ENCODE data around the gene CYP2A6. TPM values are rescaled to one million over a fixed set of nuclear protein-coding genes. Genes with fewer than 3 reads are reported as not detected.
"Not testable (repeated sequence)": the region's sequence is repeated elsewhere in the genome, so short reads cannot be mapped to it uniquely, and the experiment has no call there.

Gene CYP2A6, protein sequence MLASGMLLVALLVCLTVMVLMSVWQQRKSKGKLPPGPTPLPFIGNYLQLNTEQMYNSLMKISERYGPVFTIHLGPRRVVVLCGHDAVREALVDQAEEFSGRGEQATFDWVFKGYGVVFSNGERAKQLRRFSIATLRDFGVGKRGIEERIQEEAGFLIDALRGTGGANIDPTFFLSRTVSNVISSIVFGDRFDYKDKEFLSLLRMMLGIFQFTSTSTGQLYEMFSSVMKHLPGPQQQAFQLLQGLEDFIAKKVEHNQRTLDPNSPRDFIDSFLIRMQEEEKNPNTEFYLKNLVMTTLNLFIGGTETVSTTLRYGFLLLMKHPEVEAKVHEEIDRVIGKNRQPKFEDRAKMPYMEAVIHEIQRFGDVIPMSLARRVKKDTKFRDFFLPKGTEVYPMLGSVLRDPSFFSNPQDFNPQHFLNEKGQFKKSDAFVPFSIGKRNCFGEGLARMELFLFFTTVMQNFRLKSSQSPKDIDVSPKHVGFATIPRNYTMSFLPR
- under 1 TPM in 1 of 3 donors, not detected in 2; 0.14 TPM for polyA plus RNA-seq (ENCODE audit: insufficient read length in 3 of 3)

GRCh38 chr19:40850277-40850676 is at the start of gene CYP2A6:
TSS of gene CYP2A6 (minus strand) at chr19:40850447. CDS start at chr19:40850426, 21 bp downstream.
- DNase-seq (ENCODE audit: low read depth in 3 of 3, low spot score in 2 of 3) = not testable (repeated sequence)

DNA sequence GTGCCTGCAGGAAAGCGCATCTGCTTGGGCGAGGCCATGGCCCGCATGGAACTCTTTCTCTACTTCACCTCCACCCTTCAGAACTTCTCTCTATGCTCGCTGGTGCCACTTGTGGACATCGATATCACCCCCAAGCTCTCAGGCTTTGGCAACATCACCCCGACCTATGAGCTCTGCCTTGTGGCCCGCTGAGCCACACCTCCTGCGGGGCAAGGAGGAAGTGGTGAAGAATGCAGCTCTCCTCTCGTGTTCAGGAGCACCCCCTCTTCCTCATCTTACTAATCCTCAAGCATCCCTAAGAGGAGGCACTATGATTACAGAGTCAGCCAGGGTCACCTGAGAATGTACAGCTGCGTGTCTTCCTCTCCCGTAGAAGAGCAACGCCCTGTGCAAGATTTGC is 49.7 kb upstream of the CYP2A6 start:
- not testable (repeated sequence) for DNase-seq (ENCODE audit: low read depth in 3 of 3, low spot score in 2 of 3)

DNA sequence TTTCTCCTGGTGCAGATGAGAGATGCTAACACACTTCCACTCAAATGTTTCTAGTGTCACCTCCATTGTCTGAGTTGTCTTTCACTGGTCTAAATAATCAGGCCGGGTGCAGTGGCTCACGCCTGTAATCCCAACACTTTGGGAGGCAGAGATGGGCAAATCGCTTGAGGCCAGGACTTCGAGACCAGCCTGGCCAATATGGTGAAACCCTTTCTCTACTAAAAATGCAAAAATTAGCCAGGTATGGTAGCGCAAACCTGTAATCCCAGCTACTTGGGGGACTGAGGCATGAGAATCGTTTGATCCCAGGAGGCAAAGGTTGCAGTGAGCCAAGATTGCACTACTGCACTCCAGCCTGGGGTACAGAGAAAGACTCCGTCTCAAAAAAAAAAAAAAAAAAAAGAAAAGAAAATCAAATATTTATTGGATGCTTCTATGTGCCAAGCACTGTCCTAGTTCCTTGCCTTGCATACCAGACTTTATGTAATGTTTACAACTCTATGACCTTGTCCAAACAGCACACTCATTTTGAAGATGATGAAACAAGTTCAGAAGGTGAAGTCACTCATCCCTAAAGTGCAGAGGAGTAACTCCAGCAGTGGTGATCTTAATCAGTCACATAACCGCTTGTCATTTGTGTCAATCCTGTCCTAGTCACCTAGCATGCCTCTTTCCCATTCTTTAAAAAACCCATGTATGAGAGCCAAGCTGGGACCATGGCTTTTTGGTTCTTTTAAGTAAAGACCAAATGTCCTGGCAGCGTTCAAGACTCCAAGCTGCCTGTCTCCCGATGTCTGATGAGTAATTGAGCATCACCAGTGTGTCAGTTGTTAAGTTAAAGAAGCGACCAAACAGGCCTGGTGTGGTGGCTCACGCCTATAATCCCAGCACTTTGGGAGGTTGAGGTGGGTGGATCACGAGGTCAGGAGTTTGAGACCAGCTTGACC is 46.9 kb upstream of the CYP2A6 start:
- not testable (repeated sequence) for DNase-seq (ENCODE audit: low read depth in 3 of 3, low spot score in 2 of 3)

DNA sequence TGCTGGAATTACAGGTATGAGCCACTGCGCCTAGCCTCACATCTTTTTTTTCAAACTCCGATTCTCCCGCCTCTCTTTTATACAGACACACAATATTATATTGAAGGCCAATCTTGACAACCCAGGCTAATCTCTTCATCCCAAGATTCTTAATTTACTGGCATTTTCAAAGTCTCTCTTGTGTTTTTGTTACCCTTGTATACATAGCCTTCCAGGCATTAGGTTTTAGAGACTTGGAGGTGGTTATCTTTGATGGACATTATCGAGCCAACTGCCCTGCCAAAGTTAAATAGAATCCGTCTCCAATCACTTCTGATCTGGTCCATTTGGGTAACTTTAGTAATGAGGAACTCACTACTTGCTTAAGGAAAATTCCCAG is 46.2 kb upstream of the CYP2A6 start:
- no peak for DNase-seq (ENCODE audit: low read depth in 3 of 3, low spot score in 2 of 3)

DNA sequence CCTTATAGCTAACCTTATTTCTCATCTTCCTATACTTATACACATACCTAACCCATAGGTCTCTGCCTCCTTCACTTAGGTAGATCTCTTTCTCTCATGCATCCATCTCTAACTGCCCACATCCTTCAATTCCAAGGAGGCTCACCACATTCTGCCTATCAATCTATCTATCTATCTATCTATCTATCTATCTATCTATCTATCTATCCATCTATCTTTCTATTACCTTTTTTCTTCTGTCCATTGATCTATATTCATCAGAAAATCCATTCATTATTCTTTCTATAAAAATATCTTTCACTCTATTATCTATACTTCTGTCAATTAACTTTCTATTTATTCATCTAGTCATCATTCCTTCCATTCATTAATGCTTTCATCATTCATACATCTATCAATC is 42.9 kb upstream of the CYP2A6 start:
- DNase-seq (ENCODE audit: low read depth in 3 of 3, low spot score in 2 of 3) = no peak

GRCh38 chr19:40889366-40889765 is 39.1 kb upstream of the CYP2A6 start:
- no peak for DNase-seq (ENCODE audit: low read depth in 3 of 3, low spot score in 2 of 3)

DNA sequence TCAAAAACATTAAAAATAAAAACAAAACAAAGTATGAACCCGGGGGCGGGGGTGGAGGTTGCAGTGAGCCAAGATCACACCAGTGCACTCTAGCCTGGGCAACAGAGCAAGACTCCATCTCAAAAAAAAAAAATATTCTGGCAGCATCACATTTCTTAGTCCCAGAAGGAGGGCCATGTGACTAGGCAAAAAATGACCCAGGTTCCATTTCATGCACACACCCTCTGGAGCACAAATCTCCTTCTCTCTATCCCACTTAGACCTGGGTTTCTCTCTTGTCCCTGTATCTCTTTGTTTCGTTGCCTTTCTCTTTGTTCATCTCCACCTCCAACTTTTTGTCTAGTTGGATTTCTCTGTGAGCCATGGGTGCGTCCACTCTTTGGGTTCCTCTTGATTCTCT is 37.9 kb upstream of the CYP2A6 start:
- no peak for DNase-seq (ENCODE audit: low read depth in 3 of 3, low spot score in 2 of 3)

DNA sequence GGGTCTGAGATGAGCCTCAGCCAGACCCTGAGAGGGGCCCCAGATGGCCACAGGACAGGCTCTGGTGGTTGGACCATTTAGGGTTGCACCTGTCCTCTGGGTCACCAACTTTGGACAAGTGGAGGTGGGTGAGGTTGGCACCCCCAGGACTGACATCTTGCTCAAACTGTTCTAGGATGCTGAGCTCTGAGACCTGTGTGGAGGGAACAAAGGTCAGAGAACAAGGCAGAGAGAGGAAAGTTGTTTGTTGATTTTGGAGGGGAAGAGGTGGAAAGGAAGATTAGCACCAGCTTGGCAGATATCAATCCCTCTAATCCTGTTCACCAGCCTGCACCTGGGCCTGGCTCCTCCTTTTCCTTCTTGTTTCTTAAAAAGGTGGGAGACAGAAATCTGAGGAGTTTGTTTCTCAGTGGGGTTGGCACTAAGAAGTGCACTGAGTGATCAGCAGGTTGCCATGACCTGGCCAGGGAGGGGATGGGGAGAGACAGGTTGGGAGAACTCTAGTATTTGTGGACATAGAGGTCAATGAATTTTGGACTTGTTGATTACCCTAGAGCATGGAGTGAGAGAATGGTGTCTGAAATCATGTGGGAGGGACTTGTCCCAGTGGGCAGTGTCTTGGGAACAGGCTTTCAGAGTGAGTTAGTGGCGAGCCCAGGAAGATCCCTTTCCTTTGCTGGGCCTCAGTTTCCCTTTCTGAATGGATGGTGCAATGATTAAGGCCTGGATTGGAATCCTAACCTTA is 34.1 kb upstream of the CYP2A6 start:
- DNase-seq (ENCODE audit: low read depth in 3 of 3, low spot score in 2 of 3) = not testable (repeated sequence)

- DNase-seq (ENCODE audit: low read depth in 3 of 3, low spot score in 2 of 3) = not testable (repeated sequence)
Observed at GRCh38 chr19:40882062-40882461, 31.8 kb upstream of the CYP2A6 start, which contains the start of gene CYP2A7. TSS of gene CYP2A7 (minus strand) at chr19:40882231. CDS start at chr19:40882210, 21 bp downstream.

DNA sequence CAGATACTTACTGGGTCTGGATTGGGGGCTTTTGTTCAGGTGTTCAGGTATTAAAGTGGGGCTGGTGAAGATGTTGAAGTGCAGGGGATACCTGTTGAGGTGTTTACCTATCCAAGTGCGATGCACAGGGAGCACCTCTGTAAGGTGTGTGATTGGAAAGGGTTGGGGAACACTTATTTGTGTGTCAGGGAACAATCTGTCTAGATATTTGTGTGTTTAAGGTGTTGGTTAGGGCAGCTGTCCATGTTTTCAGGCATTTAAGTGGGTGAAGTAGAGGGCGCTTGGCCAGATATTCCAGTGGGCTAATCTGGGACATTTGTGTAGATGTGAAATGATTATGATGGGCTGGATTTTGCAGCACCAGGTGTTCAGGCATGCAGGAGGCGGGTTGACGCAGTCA is 29.1 kb upstream of the CYP2A6 start:
- DNase-seq (ENCODE audit: low read depth in 3 of 3, low spot score in 2 of 3) = not testable (repeated sequence)

GRCh38 chr19:40875526-40875951 is 25.3 kb upstream of the CYP2A6 start:
- not testable (repeated sequence) for DNase-seq (ENCODE audit: low read depth in 3 of 3, low spot score in 2 of 3)

GRCh38 chr19:40874874-40875273 is 24.6 kb upstream of the CYP2A6 start:
- not testable (repeated sequence) for DNase-seq (ENCODE audit: low read depth in 3 of 3, low spot score in 2 of 3)

DNA sequence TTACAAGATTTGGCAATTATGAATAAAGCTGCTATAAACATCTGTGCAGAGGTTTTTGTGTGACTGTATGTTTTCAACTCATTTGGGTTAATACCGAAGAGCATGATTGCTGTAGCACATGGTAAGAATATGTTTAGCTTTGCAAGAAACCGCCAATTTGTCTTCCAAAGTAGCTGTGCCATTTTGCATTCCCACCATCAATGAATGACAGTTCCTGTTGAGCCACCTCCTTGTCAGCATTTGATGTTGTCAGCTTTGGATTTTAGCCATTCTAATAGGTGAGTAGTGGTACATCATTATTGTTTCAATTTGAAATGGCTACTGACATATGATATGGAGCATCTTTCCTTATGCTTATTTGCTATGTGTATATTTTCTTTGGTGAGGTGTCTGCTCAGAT is 23.6 kb upstream of the CYP2A6 start:
- not testable (repeated sequence) for DNase-seq (ENCODE audit: low read depth in 3 of 3, low spot score in 2 of 3)

DNA sequence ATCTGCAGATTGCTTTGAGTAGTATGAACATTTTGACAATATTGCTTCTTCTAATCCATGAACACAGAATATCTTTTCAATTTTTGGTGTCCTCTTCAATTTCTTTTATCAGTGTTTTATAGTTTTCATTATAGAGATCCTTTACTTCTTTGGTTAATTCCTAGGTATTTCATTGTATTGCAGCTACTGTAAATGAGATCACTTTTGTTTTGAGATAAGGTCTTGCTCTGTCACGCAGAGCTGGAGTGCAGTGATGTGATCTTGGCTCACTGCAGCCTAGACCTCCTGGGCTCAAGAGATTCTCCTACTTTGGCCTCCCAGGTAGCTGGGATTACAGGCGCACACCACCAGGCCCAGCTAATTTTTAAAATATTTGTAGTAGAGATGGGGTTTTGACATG is 22.0 kb upstream of the CYP2A6 start:
- DNase-seq (ENCODE audit: low read depth in 3 of 3, low spot score in 2 of 3) = no peak

GRCh38 chr19:40867701-40868100 is 17.5 kb upstream of the CYP2A6 start:
- DNase-seq (ENCODE audit: low read depth in 3 of 3, low spot score in 2 of 3) = no peak

DNA sequence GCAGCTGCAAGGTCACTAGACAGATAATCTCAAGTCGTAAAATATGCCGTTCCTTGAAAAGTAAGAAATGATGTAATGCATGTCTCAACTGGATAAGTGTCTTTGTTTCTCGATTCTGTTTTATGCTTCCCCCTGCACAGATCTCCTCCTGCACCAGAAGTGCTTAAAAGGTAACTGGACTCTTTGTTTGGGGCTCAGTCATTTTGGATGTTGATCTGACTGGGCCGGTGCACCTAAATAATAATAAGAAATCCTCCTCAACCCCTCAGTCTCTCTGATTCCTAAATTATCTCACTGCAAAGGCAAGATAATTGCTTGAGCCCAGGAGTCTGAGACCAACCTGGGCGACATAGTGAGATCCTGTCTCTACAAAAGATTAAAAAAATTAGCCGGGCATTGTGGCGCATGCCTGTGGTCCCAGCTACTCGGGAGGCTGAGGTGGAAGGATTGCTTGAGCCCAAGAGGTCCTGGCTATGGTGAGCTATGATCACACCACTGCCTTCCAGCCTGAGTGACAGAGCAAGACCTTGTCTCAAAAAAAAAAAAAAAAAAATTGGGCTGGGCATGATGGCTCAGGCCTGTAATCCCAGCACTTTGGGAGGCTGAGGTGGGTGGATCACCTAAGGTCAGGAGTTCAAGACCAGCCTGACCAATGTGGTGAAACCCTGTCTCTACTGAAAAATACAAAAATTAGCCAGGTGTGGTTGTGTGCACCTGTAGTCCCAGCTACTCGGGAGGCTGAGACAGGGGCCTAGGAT is 14.7 kb upstream of the CYP2A6 start:
- DNase-seq (ENCODE audit: low read depth in 3 of 3, low spot score in 2 of 3) = not testable (repeated sequence)

DNA sequence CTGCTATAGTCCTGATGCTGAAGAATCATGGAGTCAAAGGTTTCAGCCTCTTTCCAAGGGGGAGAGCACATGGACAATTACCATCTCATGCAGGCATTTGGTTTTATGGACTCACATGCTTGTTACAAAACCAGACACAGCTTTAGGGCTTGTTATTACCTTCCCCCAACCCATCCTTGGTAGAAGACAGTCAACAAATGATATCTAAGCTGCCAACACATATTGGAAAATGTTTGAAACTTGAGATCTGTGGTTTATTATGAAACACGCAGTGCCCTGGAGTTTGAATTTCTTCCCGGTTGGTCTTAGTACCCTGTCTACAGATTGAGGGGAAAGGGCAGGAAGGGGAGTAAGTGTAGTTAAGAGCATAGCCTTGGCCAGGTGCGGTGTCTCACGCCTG is 12.5 kb upstream of the CYP2A6 start:
- DNase-seq (ENCODE audit: low read depth in 3 of 3, low spot score in 2 of 3) = no peak

- DNase-seq (ENCODE audit: low read depth in 3 of 3, low spot score in 2 of 3) = no peak
Observed at GRCh38 chr19:40862333-40862732, 12.1 kb upstream of the CYP2A6 start.

DNA sequence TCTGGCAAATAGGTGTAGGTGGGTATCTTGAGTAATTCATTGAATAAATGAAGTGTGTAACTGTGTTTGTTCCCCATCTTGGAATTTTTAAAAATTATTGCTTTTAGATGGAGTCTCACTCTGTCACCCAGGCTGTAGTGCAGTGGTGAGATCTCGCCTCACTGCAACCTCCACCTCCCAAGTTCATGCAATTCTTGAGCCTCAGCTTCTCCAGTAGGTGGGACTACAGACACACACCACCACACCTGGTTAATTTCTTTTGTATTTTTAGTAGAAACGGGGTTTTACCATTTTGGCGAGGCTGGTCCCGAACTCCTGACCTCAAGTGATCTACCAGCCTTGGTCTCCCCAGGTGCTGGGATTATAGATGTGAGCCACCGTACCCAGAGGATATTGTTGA is 7.9 kb upstream of the CYP2A6 start:
- DNase-seq (ENCODE audit: low read depth in 3 of 3, low spot score in 2 of 3) = no peak
